Fibroblast of skin of left quadriceps (primary cell): Measurements from ENCODE around the gene CMTM3.
"Not testable (repeated sequence)": the region's sequence is repeated elsewhere in the genome, so short reads cannot be mapped to it uniquely, and the experiment has no call there.

Experiments used
- DNase-seq, 2 experiments: peaks; one replicate each; pipeline ENCODE4 v3.0.0-alpha.2; 2013; ENCODE audit warnings: low read depth in 2 of 2

The CMTM3 gene, protein sequence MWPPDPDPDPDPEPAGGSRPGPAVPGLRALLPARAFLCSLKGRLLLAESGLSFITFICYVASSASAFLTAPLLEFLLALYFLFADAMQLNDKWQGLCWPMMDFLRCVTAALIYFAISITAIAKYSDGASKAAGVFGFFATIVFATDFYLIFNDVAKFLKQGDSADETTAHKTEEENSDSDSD

DNA sequence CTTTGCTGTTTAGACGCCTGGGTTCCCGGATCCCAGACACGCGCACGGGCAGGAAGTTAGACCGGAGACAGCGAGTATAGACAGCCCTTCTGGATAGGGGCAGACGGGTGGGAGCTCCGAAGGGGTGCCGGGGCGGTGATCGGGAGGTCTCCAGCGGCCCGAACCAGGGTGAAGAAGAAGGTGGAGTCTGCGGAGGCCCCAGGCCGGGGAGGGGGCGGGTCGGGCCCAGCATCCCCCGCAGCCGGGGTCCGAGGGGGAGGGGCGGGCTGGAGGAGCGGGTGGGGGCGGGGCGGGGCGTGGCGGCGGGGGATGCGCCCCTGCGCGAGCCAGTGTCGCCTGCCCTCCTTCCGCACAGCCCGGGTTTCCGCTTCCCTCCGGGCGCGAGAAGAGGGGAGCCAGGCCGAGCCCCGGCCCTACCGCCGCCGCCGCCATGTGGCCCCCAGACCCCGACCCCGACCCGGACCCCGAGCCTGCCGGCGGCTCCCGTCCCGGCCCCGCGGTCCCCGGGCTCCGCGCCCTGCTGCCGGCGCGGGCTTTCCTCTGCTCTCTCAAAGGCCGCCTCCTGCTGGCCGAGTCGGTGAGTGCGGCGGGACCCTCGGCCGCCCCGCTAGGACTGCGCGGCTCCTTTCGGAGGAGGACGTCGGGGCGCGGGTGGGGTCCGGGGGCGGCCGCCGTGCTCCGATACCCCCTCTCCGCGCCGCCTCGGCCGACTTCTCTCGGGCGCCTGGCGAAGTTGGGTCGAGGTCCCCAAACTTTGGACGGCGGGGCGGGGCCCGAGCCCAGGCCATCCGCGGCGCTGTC lies at the start of gene CMTM3:
CMTM3 (plus strand) TSS at position 329 of the 801 bp plus-strand sequence; CDS start at position 431, 102 bp downstream.
- DNase-seq = no peak

DNA sequence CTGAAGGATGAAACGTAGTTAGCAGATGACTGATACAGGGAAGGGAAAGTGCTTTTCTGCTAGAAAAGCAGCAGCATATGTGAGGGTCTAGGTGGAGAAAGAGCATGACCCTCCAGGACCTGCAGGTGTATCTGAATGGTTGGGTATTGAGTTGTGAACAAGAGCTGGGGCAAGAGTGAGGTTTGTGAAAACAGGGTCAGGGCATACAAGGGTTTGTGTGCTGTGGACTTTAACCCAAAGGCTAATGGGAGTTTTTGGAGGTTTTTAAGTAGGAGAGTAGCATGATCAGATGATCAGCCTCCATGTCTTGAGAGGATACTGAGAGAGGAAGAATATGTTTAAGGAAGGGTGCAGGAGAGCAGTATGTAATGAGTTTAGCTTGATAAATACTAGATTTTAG lies 44.4 kb upstream of the CMTM3 start:
- DNase-seq = no peak

DNA sequence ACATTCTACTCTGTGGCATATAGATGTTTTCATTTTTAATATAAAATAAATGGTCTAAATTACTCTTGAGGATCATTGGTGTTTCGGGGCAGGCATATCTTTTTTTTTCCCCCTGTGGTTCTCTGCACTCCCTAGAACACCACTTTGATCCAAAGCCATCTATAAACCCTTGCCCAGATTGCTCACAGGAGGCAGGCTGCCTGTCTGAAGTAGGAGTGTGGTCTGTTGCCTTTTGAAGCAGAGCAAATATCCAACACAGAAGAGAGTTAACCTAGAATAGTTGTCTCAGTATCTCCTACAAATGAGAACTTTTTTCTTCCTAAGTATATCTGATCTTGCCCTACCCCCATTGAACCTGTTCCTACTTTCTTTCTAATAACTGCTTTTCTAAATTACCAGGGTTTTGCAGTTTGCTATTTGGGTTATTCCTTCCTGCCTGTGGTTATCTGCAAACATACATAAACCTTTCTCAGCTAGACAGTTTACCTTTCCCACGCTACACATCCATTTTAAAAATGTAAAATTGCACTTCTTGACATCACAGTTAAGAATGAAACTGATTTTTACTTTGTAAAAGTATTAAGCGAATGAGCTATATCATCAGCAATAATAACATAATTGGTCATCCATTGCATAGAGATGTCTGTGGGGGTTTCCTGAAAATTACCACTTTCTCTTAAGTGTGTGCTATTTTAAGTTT lies 43.0 kb upstream of the CMTM3 start:
- no peak for DNase-seq

GRCh38 chr16:66562409-66562808 lies 42.1 kb upstream of the CMTM3 start:
- no peak for DNase-seq

GRCh38 chr16:66562986-66563385 lies 41.5 kb upstream of the CMTM3 start:
- no peak for DNase-seq

DNA sequence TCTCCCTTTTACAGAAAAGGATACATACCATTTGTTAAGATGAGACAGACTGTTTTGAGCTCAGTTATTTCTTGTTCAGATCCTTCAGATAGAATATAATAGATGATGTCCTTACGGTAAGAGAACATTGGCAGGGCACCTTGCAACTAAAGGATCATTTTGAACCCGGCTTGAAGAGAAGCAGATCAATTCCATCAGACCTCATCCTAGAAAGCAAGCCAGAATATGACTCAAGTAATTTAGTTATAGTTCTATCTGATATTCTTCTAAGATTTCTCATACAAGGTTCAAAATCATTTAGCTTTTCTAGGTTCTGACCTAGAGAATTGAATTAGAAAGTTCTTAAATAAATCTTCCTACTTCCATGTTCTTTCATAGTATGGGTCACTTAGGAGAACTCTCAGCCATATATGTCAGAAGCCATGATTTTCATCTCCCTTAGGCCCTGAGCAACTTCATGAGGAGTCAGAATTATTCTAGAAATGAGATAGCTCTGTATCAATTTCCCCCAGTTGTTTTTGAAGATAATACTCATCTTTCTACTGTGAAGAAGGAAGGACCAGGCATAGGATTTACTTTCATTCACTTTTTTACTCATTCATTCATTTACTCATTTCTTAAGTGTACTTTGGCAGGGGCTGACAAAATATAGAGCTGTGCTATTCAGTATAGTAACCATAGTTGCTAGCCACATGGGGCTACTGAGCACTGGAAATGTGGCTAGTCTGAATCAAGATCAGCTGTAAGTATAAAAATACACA lies 40.8 kb upstream of the CMTM3 start:
- DNase-seq = no peak

- no peak for DNase-seq
These were observed 38.2 kb upstream of the CMTM3 start, which contains the start of gene CMTM1 for GRCh38 chr16:66566051-66566901. Gene CMTM1, plus strand, starts transcription at chr16:66566439. Its CDS starts 75 bp downstream, at chr16:66566514.

- DNase-seq = not testable (repeated sequence)
These were observed 37.2 kb upstream of the CMTM3 start for GRCh38 chr16:66567270-66567669.

- no peak for DNase-seq
These were observed 36.1 kb upstream of the CMTM3 start for GRCh38 chr16:66568355-66568754.

GRCh38 chr16:66569131-66569530 lies 35.4 kb upstream of the CMTM3 start:
- DNase-seq = no peak

DNA sequence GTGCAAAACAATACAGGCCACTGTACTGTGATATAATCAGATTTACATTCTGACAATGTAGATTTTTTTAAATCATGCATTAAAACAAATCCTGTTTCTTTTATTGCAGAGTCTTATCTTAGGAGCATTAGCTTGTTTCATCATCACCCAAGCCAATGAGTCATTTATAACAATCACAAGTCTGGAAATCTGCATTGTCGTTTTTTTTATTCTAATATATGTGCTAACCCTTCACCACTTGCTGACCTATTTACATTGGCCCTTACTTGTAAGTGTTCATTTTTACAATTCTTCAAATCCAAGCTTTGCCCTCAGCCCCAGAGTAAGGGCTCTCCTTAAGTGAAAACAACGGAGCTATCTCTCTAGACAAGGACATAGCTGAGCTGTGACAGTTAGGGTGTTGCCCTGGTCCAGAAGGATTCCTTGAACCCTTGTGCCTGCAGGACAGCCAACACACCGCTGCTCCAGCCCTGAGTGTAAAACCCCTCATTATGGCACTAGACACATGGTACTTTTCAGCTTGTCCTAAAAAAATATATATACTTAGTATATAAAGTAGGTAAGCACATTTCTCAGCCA lies 34.6 kb upstream of the CMTM3 start:
- no peak for DNase-seq

DNA sequence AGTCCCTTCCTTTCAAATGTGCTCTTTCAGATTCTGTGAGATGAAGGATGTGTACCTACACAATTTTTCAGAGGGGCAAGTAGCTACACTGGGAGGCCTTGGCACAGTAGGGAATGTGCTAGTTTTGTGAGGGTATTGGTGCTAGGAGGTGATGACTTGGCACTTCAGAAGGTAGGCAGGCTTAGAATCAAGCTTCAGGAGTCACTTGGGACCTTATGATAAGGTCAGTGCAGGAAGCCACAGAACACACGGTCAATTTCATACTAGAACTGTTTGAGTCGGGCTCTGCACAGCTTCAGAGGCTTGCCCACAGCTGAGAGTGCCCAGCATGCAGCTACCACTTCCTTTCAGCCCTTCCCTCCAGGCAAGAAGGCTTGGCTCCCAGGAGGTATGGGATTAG lies 32.1 kb upstream of the CMTM3 start:
- no peak for DNase-seq

GRCh38 chr16:66574081-66574480 lies 30.4 kb upstream of the CMTM3 start:
- no peak for DNase-seq

- DNase-seq = no peak
These were observed 30.0 kb upstream of the CMTM3 start for GRCh38 chr16:66574531-66574930.

- DNase-seq = no peak
These were observed 29.4 kb upstream of the CMTM3 start for GRCh38 chr16:66575060-66575459.

DNA sequence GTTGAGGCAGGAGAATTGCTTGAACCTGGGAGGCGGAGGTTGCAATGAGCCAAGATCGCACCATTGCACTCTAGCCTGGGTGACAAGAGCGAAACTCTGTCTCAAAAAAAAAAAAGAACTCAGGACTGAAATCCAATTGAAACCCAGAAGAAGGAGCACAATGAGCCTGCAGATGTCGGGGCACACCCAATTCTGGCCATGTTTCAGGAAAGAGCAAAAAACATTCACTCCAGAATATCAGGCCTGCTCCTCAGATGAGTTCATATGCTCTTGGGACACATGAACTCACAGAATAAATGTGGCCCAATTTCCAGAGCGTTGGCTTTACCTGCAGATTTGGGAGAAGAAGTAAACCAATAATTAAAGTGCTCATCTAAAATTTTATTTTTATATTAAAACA lies 28.2 kb upstream of the CMTM3 start:
- no peak for DNase-seq

GRCh38 chr16:66578651-66579531 lies 25.6 kb upstream of the CMTM3 start, which contains the start of gene CMTM2:
Gene CMTM2, plus strand, starts transcription at chr16:66579463. Its CDS starts 145 bp downstream, at chr16:66579608.
- no peak for DNase-seq

DNA sequence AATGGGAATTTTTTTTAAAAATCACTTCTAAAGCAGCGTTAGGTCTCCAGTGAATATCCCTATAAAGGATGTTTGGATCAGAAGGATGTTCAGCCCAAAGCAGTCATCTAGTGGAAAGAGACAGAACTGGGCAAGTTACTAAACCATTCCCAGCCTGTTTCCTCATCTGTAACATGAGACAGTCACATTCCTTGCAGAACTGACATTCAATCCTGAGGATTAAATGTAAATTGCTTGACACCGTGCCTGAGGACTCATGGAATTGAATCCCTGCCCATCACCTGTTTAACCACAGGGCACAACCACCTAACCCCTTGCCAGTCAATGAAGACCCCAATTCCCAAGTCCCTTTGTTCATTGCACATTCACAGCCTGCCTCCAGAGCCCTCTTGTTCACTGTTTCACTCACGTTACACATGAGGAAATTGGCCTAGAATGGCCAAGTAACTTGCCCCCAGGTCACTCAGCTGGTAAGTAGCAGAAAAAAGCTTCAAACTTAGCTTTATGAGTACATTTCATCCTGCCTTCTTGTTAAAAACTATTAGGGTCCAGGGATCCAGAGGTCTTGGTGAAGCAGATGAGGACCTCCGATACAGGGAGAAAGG lies 23.8 kb upstream of the CMTM3 start:
- DNase-seq = peak; percentile 51
